T-cell (primary cell): ENCODE data around the gene SRRM2. TPM values are rescaled to one million over a fixed set of nuclear protein-coding genes. Genes with fewer than 3 reads are reported as not detected.

ENCODE experiments used
- ATAC-seq, 4 experiments: fragments of 200-7000 bp in 3 of 4; fragments of 150-1000 bp in 1 of 4; cut with Tn5 transposase; replicated peaks in 1 of 4; 1 replicate in 3 of 4; 2 replicates in 1 of 4; pipeline ENCODE4 v1.10.0; 2021; ENCODE audit warnings: moderate library complexity in 3 of 4, mild to moderate bottlenecking in 2 of 4, moderate number of reproducible peaks in 1 of 4
- CTCF ChIA-PET, 2 donors: fragments of 300-600 bp; sonication (Branson Sonifier 250); formaldehyde crosslinking; loops; one replicate each; lab custom pipeline; 2022; ENCODE audit warnings: antibody characterized with exemption in 2 of 2; lab: Charles Lee
- POLR2A ChIA-PET, 2 donors: fragments of 300-600 bp; sonication (Branson Sonifier 250); formaldehyde crosslinking; loops; one replicate each; lab custom pipeline; 2022; ENCODE audit warnings: antibody characterized with exemption in 2 of 2; lab: Charles Lee
- DNase-seq, 35 experiments: peaks; one replicate each; pipeline versions ENCODE4 v3.0.0 to v3.0.0-alpha.2; 2013 to 2023
- H3K27ac ChIP-seq: one replicate; pipeline ENCODE4 v1.5.1; 2013; ENCODE audit warnings: low read length
- H3K27me3 ChIP-seq, 2 experiments: replicated peaks in 1 of 2; 1 replicate in 1 of 2; 2 replicates in 1 of 2; pipeline versions ENCODE4 v1.6.1 to v1.7.0; 2013; ENCODE audit warnings: low read length in 1 of 2, mixed read lengths in 1 of 2; ENCODE audit not compliant: control insufficient read depth in 2 of 2, insufficient read depth in 2 of 2; ENCODE audit errors: extremely low read depth in 1 of 2
- H3K36me3 ChIP-seq, 2 donors: 1 replicate in 1 of 2; 2 replicates in 1 of 2; pipeline versions ENCODE4 v1.6.1 to v1.7.0; 2013; ENCODE audit warnings: low read length in 1 of 2; ENCODE audit not compliant: control insufficient read depth in 2 of 2, insufficient read depth in 1 of 2; ENCODE audit errors: extremely low read depth in 1 of 2
- H3K4me1 ChIP-seq, 2 experiments: 1 replicate in 1 of 2; 2 replicates in 1 of 2; pipeline versions ENCODE4 v1.6.1 to v1.7.0; 2013; ENCODE audit warnings: low read length in 2 of 2, mixed read lengths in 1 of 2; ENCODE audit not compliant: insufficient read depth in 2 of 2, control insufficient read depth in 1 of 2; ENCODE audit errors: extremely low read depth in 1 of 2
- H3K4me3 ChIP-seq, 2 donors: 1 replicate in 1 of 2; 2 replicates in 1 of 2; pipeline versions ENCODE4 v1.5.1 to v1.7.0; 2013; ENCODE audit warnings: mild to moderate bottlenecking in 2 of 2, low read length in 1 of 2, moderate library complexity in 1 of 2; ENCODE audit not compliant: control insufficient read depth in 1 of 2; ENCODE audit errors: extremely low read depth in 1 of 2
- H3K9me3 ChIP-seq: 2 replicates; pipeline ENCODE4 v1.7.0; 2013
- H3K27ac Mint-ChIP-seq, 2 donors: one replicate each; pipeline ENCODE4 v1.8.0; 2020 to 2021; ENCODE audit warnings: mild to moderate bottlenecking in 2 of 2, mixed read lengths in 2 of 2
- H3K27me3 Mint-ChIP-seq, 2 donors: one replicate each; pipeline ENCODE4 v1.8.0; 2021 to 2022; ENCODE audit warnings: mixed read lengths in 2 of 2
- H3K36me3 Mint-ChIP-seq: one replicate; pipeline ENCODE4 v1.8.0; 2021; ENCODE audit warnings: mixed read lengths
- H3K4me1 Mint-ChIP-seq, 3 donors: one replicate each; pipeline ENCODE4 v1.8.0; 2020 to 2022; ENCODE audit warnings: mixed read lengths in 3 of 3, mild to moderate bottlenecking in 1 of 3
- H3K4me3 Mint-ChIP-seq, 3 donors: one replicate each; pipeline ENCODE4 v1.8.0; 2020 to 2022; ENCODE audit warnings: mild to moderate bottlenecking in 3 of 3, mixed read lengths in 3 of 3, moderate library complexity in 3 of 3
- H3K9me3 Mint-ChIP-seq, 3 donors: one replicate each; pipeline ENCODE4 v1.8.0; 2020 to 2022; ENCODE audit warnings: mixed read lengths in 3 of 3
- WGBS: methylation state at CpG from one replicate; pipeline ENCODE4 v1.1.5; 2013; ENCODE audit warnings: missing lambda C conversion rate; ENCODE audit not compliant: insufficient coverage; 5-methylcytosine and 5-hydroxymethylcytosine counted together
- total RNA-seq, 35 experiments: library from RNA in 6 of 35; stranded (reverse) in 6 of 35; fragments of 120-200 nt in 1 of 35; gene quantifications; one replicate each; pipeline versions ENCODE4 v1.2.1 to v1.2.4 and lab custom pipeline; 2013 to 2026

Gene SRRM2
- total RNA-seq, 5 donors from 2014 or later (not counting 1 experiment from before 2014, with no cell fraction given), result 784 to 1,343 (median 947) TPM

- CTCF ChIA-PET, result interaction anchor here (0.6 kb wide), 2 partner anchors 23 to 422 kb away, joined by 3 to 4 read pairs; no protein-coding TSS in a partner anchor
- Mint-ChIP-seq H3K36me3 (no peaks in the 10 kb centered on the region), H3K4me3 (no peak overlapping the region), H3K27ac (no peak overlapping the region), H3K27me3 (peaks cover 9 to 11% of the 10 kb centered on the region in 2 donors), H3K4me1 (peaks cover 0 to 2% (median 0%) of the 10 kb centered on the region in 3 donors), H3K9me3 (no peaks in the 10 kb centered on the region)
- DNase-seq (no peak), ATAC-seq (no peak)
- Histone ChIP-seq H3K27me3 (peaks cover 0 to 12% of the 10 kb centered on the region in 2 experiments), H3K9me3 (no peaks in the 10 kb centered on the region), H3K4me1 (peaks cover 0 to 14% of the 10 kb centered on the region in 2 experiments), H3K4me3 (no peak overlapping the region), H3K27ac (no peak overlapping the region), H3K36me3 (no peaks in the 10 kb centered on the region)
- 66% methylated on average over 13 of the region's 16 CpGs for WGBS
- POLR2A ChIA-PET, result no interaction called here
Measured at GRCh38 chr16:2724816-2725348, 27.6 kb upstream of the SRRM2 start.

- Histone ChIP-seq H3K4me3 (no peak overlapping the region), H3K27me3 (peaks cover 0 to 12% of the 10 kb centered on the region in 2 experiments), H3K36me3 (no peaks in the 10 kb centered on the region), H3K9me3 (no peaks in the 10 kb centered on the region), H3K27ac (no peak overlapping the region), H3K4me1 (no peaks in the 10 kb centered on the region)
- H3K4me3 Mint-ChIP-seq, result no peak overlapping the region
- no peaks in the 10 kb centered on the region for H3K9me3 Mint-ChIP-seq
- ChIA-PET POLR2A (no interaction called here), CTCF (no interaction called here)
- DNase-seq (no peak), ATAC-seq (no peak)
- peaks cover 9 to 11% of the 10 kb centered on the region in 2 donors for H3K27me3 Mint-ChIP-seq
- H3K4me1 Mint-ChIP-seq, result peaks cover 0 to 2% (median 0%) of the 10 kb centered on the region in 3 donors
- no peak overlapping the region for H3K27ac Mint-ChIP-seq
- no CpG with 5 or more reads among the region's 5 CpGs for WGBS
- H3K36me3 Mint-ChIP-seq, result no peaks in the 10 kb centered on the region
Measured at GRCh38 chr16:2726923-2727322, 25.5 kb upstream of the SRRM2 start.

DNA sequence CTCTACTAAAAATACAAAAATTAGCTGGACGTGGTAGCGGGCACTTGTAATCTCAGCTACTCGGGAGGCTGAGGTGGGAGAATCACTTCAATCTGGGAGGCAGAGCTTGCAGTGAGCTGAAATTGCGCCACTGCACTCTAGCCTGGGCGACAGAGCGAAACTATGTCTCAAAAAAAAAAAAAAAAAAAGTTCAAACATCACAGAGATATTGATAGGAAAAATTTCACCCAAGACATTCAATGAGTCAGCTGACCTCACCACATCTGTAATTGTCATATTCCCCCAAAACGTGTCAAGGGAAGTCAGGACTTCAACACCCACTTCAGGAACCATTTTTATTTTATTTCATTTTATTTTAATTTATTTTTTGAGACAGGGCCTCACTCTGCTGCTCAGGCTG is 24.4 kb upstream of the SRRM2 start:
- H3K27ac ChIP-seq, result no peak overlapping the region
- Mint-ChIP-seq H3K27me3 (peaks cover 9 to 11% of the 10 kb centered on the region in 2 donors), H3K4me3 (no peak overlapping the region), H3K4me1 (no peaks in the 10 kb centered on the region), H3K9me3 (no peaks in the 10 kb centered on the region), H3K27ac (no peak overlapping the region), H3K36me3 (no peaks in the 10 kb centered on the region)
- ChIA-PET POLR2A (interaction anchor here in 1 of 2 donors (0.8 kb wide), 1 partner anchor 9 kb away, joined by 3 read pairs; no protein-coding TSS in a partner anchor), CTCF (no interaction called here)
- H3K36me3 ChIP-seq, result no peaks in the 10 kb centered on the region
- no peaks in the 10 kb centered on the region for H3K9me3 ChIP-seq
- peaks cover 0 to 12% of the 10 kb centered on the region in 2 experiments for H3K27me3 ChIP-seq
- no peak overlapping the region for H3K4me3 ChIP-seq
- H3K4me1 ChIP-seq, result no peaks in the 10 kb centered on the region
- DNase-seq (no peak), ATAC-seq (no peak)
- WGBS, result 60% methylated on average over 1 of the region's 7 CpGs

GRCh38 chr16:2734844-2735515 is 17.5 kb upstream of the SRRM2 start:
- Mint-ChIP-seq H3K27ac (no peak overlapping the region), H3K4me3 (no peak overlapping the region), H3K36me3 (no peaks in the 10 kb centered on the region), H3K27me3 (peaks cover 0 to 4% of the 10 kb centered on the region in 2 donors), H3K9me3 (no peaks in the 10 kb centered on the region), H3K4me1 (no peaks in the 10 kb centered on the region)
- WGBS, result 49% methylated on average over 5 of the region's 10 CpGs
- H3K4me3 ChIP-seq, result no peak overlapping the region
- ChIA-PET POLR2A (no interaction called here), CTCF (no interaction called here)
- DNase-seq (no peak), ATAC-seq (no peak)
- H3K36me3 ChIP-seq, result no peaks in the 10 kb centered on the region
- H3K27me3 ChIP-seq, result peaks cover 0 to 40% of the 10 kb centered on the region in 2 experiments
- peaks cover 0 to 8% of the 10 kb centered on the region in 2 experiments for H3K4me1 ChIP-seq
- H3K27ac ChIP-seq, result no peak overlapping the region
- H3K9me3 ChIP-seq, result no peaks in the 10 kb centered on the region

GRCh38 chr16:2736476-2737237 is 15.8 kb upstream of the SRRM2 start:
- no peaks in the 10 kb centered on the region for H3K36me3 Mint-ChIP-seq
- H3K27me3 Mint-ChIP-seq, result peaks cover 4 to 7% of the 10 kb centered on the region in 2 donors
- Histone ChIP-seq H3K4me3 (no peak overlapping the region), H3K27me3 (peaks cover 0 to 53% of the 10 kb centered on the region in 2 experiments), H3K4me1 (peaks cover 0 to 8% of the 10 kb centered on the region in 2 experiments), H3K9me3 (no peaks in the 10 kb centered on the region), H3K36me3 (no peaks in the 10 kb centered on the region), H3K27ac (no peak overlapping the region)
- ATAC-seq (no peak), DNase-seq (no peak)
- H3K4me3 Mint-ChIP-seq, result no peak overlapping the region
- ChIA-PET POLR2A (interaction anchor here in 1 of 2 donors (0.8 kb wide), 1 partner anchor 8 kb away, joined by 3 read pairs; no protein-coding TSS in a partner anchor), CTCF (no interaction called here)
- H3K27ac Mint-ChIP-seq, result no peak overlapping the region
- H3K4me1 Mint-ChIP-seq, result no peaks in the 10 kb centered on the region
- no peaks in the 10 kb centered on the region for H3K9me3 Mint-ChIP-seq
- WGBS, result 92% methylated on average over 9 of the region's 11 CpGs

DNA sequence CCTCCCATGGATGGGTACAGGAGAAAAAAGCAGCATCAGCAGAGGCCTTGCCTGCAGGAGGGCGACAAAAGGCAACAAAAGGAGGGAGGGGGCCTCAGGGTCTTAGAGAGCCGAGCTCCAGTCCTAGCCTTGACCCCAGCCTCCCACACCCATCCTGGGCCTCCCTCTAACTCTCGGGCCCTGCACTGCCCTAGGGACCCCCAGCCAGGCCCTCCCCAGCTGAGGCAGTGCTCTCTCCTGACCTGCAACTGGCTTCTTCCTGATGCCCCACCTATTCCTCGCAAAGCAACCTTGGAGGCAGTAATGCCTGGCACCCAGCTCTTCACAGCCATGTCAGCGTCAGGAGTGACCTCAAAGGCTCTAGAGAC is 15.2 kb upstream of the SRRM2 start:
- ATAC-seq (no peak), DNase-seq (no peak)
- Histone ChIP-seq H3K9me3 (no peaks in the 10 kb centered on the region), H3K27ac (no peak overlapping the region), H3K4me1 (peaks cover 0 to 8% of the 10 kb centered on the region in 2 experiments), H3K36me3 (no peaks in the 10 kb centered on the region), H3K27me3 (peaks cover 0 to 54% of the 10 kb centered on the region in 2 experiments), H3K4me3 (no peak overlapping the region)
- Mint-ChIP-seq H3K36me3 (no peaks in the 10 kb centered on the region), H3K27ac (no peak overlapping the region), H3K4me1 (no peaks in the 10 kb centered on the region), H3K27me3 (peaks cover 4 to 7% of the 10 kb centered on the region in 2 donors), H3K9me3 (no peaks in the 10 kb centered on the region), H3K4me3 (no peak overlapping the region)
- 79% methylated on average over 3 of the region's 5 CpGs for WGBS
- ChIA-PET POLR2A (interaction anchor here in 1 of 2 donors (0.7 to 0.8 kb wide), 2 partner anchors 9 to 193 kb away, joined by 3 read pairs; no protein-coding TSS in a partner anchor), CTCF (no interaction called here)
